Measurements from ENCODE around the gene NAPEPLD. TPM values are rescaled to one million over a fixed set of nuclear protein-coding genes. Genes with fewer than 3 reads are reported as not detected.
A peak's percentile ranks its signal among the peaks of the same experiment; 100 is the strongest.

Gene NAPEPLD
- total RNA-seq, 1 experiment from 2014 or later: 7.5 TPM

GRCh38 chr7:103068414-103069403 lies 80.2 kb downstream of the NAPEPLD start (continued):
- TF ChIP-seq SMAD4 (CRISPR knock-in tag; IDR thresholded peaks at IDR 0.05) (no peak), ZBTB21 (CRISPR knock-in tag; IDR thresholded peaks at IDR 0.05; ENCODE audit: borderline replicate concordance) (no peak), MLX (CRISPR knock-in tag; IDR thresholded peaks at IDR 0.05) (no peak), USF1 (CRISPR knock-in tag; IDR thresholded peaks at IDR 0.05) (no peak), AR (CRISPR knock-in tag; IDR thresholded peaks at IDR 0.05) (no peak)

GRCh38 chr7:103065667-103066066 lies 83.2 kb downstream of the NAPEPLD start:
- Mint-ChIP-seq H3K27me3 (ENCODE audit: low read depth) (peaks cover 3% of the 10 kb centered on the region; the same call in 1 of the 2 replicates), H3K4me1 (peaks cover 7% of the 10 kb centered on the region; the same call in 1 of the 2 replicates), H3K9me3 (peaks cover 25% of the 10 kb centered on the region), H3K27ac (no peak overlapping the region), H3K36me3 (peaks cover 15% of the 10 kb centered on the region), H3K4me3 (no peak overlapping the region)
- POLR2A ChIA-PET: no interaction called here
- CTCF ChIA-PET: interaction anchor here (1.0 to 2.0 kb wide), 4 partner anchors 9 to 317 kb away, joined by 3 to 14 read pairs (median 8); partner anchors contain the start of genes ARMC10, FAM185A and FBXL13
- peak; percentile 62 for DNase-seq (ENCODE audit: low spot score)
- peak; percentile 63 for ATAC-seq
- TF ChIP-seq ZNF263 (CRISPR knock-in tag; IDR thresholded peaks at IDR 0.05; ENCODE audit: low read depth) (no peak), TCF7 (CRISPR knock-in tag; IDR thresholded peaks at IDR 0.05; ENCODE audit: low read depth) (no peak), ZNF232 (CRISPR knock-in tag; IDR thresholded peaks at IDR 0.05) (no peak), STAT6 (CRISPR knock-in tag; conservative IDR thresholded peaks at IDR 0.05; ENCODE audit: low read depth) (no peak), EMX1 (CRISPR knock-in tag; IDR thresholded peaks at IDR 0.05) (no peak), ZNF138 (CRISPR knock-in tag; conservative IDR thresholded peaks at IDR 0.05) (no peak), CTCF (IDR thresholded peaks at IDR 0.05) (no peak), HMGA2 (CRISPR knock-in tag; IDR thresholded peaks at IDR 0.05) (no peak), AR (CRISPR knock-in tag; IDR thresholded peaks at IDR 0.05) (no peak), CDX4 (CRISPR knock-in tag; IDR thresholded peaks at IDR 0.05; ENCODE audit: borderline replicate concordance) (no peak), MYBL2 (CRISPR knock-in tag; IDR thresholded peaks at IDR 0.05) (no peak), ATF6 (CRISPR knock-in tag; IDR thresholded peaks at IDR 0.05) (no peak), CREB1 (CRISPR knock-in tag; IDR thresholded peaks at IDR 0.05) (no peak)
